ENCODE measurements around the gene ACYP1. TPM values are rescaled to one million over a fixed set of nuclear protein-coding genes. Genes with fewer than 3 reads are reported as not detected.
A peak's percentile ranks its signal among the peaks of the same experiment; 100 is the strongest.

Gene ACYP1
- total RNA-seq, 2 donors from 2014 or later, result 13.4 to 28.5 TPM

DNA sequence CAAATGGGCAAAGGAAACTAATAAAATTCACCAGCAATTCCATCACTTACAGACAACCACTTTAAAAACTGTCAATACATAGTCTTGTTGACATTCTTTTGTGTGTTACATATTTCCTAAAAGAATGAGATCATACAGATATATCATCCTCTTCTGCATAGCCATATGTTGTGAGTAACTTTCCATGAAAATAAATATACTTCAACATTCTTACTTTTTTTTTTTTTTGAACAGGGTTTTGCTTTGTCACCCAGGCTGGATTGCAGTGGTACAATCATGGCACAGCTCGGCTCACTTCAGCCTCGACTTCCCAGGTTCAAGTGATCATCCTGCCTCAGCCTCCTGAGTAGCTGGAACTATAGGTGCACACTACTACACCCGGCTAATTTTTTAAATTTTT, 26.5 kb upstream of the ACYP1 start:
- no peak for DNase-seq
- Histone ChIP-seq H3K36me3 (peaks cover 20% of the 10 kb centered on the region), H3K27ac (no peak overlapping the region), H3K9ac (ENCODE audit: low read depth in 2 of 2, low read length in 2 of 2) (no peak overlapping the region), H3K9me3 (no peaks in the 10 kb centered on the region), H3K27me3 (no peaks in the 10 kb centered on the region), H3K4me1 (no peaks in the 10 kb centered on the region), H3K4me3 (no peak overlapping the region)
- intact Hi-C loops (cut with DNase I), result no loop called here
- TF ChIP-seq, protein P1, sequence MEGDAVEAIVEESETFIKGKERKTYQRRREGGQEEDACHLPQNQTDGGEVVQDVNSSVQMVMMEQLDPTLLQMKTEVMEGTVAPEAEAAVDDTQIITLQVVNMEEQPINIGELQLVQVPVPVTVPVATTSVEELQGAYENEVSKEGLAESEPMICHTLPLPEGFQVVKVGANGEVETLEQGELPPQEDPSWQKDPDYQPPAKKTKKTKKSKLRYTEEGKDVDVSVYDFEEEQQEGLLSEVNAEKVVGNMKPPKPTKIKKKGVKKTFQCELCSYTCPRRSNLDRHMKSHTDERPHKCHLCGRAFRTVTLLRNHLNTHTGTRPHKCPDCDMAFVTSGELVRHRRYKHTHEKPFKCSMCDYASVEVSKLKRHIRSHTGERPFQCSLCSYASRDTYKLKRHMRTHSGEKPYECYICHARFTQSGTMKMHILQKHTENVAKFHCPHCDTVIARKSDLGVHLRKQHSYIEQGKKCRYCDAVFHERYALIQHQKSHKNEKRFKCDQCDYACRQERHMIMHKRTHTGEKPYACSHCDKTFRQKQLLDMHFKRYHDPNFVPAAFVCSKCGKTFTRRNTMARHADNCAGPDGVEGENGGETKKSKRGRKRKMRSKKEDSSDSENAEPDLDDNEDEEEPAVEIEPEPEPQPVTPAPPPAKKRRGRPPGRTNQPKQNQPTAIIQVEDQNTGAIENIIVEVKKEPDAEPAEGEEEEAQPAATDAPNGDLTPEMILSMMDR (IDR thresholded peaks at IDR 0.05), result no peak

DNA sequence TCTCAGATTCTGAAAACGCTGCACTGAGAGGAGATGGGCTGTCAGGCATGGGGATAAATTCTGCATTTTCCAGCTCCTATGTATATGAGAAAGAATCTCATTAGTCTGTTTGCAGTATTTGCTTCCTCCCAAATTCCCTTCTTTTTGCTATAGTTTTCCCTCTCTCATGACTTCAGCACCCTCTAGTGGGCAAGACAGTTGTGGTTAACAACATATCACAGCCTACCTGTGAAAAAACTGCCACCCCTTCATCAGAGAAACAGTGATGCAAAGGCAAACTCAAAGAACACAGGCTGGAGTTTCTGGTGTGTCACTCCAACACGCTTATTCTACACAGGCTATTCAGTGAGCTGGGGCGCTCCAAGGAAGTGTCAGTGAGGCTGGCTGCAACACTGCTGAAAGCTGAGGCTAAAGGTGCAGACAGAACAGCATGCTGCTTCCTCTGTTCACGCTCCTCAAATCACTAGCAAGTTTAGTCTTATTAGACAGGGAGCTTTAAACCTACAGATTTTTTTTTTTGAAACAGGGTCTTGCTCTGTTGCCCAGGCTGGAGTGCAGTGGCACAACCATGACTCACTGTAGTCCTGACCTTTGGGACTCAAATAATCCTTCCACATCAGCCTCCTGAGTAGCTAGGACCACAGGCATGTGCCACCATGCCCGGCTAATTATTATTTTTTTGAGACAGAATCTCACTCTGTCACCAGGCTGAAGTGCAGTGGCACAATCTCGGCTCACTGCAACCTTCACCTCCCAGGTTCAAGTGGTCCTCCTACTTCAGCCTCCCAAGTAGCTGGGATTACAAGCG, 24.9 kb upstream of the ACYP1 start:
- Histone ChIP-seq H3K9me3 (no peaks in the 10 kb centered on the region), H3K4me1 (no peaks in the 10 kb centered on the region), H3K9ac (ENCODE audit: low read depth in 2 of 2, low read length in 2 of 2) (no peak overlapping the region), H3K27ac (no peak overlapping the region), H3K4me3 (no peak overlapping the region), H3K27me3 (no peaks in the 10 kb centered on the region), H3K36me3 (peaks cover 25% of the 10 kb centered on the region)
- TF ChIP-seq, protein P1 (IDR thresholded peaks at IDR 0.05), result peak; percentile 61
- DNase-seq, result peak; percentile 72
- intact Hi-C loops (cut with DNase I), result loop anchor here (2.0 to 5.0 kb wide), 2 partner anchors 142 to 226 kb away; no protein-coding TSS in a partner anchor

DNA sequence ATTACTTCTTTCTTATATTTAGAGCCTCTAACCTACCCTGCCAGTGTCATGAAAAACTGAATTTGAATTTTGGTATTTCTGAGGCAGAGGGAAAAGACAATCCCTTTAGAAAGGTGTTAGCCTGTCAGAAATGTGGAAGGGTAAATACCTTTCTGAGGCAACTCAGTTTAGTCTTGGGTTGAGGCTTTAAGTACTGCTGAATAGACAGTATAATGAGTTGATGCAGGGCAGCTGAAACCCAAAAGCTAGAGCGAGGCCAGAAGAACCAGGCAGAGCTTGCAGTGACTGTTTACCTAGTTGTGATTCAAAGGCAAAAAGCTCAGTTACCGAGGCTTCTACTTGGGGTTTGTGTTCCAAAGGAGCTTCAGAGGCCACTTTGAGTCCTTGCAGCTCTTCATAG, 24.3 kb upstream of the ACYP1 start:
- Histone ChIP-seq H3K36me3 (peaks cover 19% of the 10 kb centered on the region), H3K27me3 (no peaks in the 10 kb centered on the region), H3K4me1 (no peaks in the 10 kb centered on the region), H3K27ac (no peak overlapping the region), H3K9me3 (no peaks in the 10 kb centered on the region), H3K4me3 (no peak overlapping the region), H3K9ac (ENCODE audit: low read depth in 2 of 2, low read length in 2 of 2) (no peak overlapping the region)
- no peak for DNase-seq
- TF ChIP-seq, protein P1 (IDR thresholded peaks at IDR 0.05), result no peak
- intact Hi-C loops (cut with DNase I), result loop anchor here (2.0 to 5.0 kb wide), 2 partner anchors 141 to 226 kb away; no protein-coding TSS in a partner anchor

DNA sequence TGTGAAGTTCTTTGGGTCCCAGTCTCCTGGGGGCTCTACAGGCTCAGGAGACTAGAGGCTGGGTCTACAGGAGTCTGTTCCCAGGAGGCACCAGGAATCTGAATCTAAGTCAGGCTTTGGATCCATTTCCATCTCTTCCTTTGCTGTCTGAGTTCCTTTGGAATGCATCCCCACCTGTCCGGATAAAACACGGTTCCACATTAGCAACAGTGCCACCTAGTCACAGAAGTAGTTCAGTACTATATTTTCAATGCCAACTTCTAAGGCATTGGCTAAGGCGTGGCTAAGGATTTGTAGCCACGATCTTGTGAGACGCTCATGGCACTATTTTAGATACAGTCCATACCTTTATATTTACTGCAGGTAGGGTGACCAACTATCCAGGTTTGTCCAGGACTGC, 20.7 kb upstream of the ACYP1 start:
- Histone ChIP-seq H3K36me3 (peaks cover 16% of the 10 kb centered on the region), H3K4me1 (no peaks in the 10 kb centered on the region), H3K27ac (no peak overlapping the region), H3K9me3 (no peaks in the 10 kb centered on the region), H3K9ac (ENCODE audit: low read depth in 2 of 2, low read length in 2 of 2) (no peak overlapping the region), H3K27me3 (no peaks in the 10 kb centered on the region), H3K4me3 (no peak overlapping the region)
- TF ChIP-seq, protein P1 (IDR thresholded peaks at IDR 0.05), result peak; percentile 13
- intact Hi-C loops (cut with DNase I), result no loop called here
- peak; percentile 23 for DNase-seq

DNA sequence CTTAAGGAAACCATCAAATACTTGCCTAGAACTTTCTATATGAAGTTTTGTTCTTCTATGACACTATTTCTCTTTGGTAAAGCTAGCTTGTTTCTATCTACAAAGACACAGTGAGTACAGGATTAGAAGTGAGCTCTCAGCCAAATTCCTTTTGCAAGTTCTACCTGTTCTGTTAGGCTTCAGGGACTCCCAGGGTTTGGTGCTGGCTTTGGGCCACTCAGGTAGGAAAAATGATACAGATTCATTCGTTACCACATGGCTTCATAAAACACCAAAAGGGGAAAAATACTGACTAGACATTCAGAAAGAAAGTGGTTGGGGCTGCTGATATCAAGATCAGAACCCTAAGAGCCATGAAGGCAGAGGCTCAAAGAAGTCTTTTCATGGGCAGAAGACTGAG, 19.4 kb upstream of the ACYP1 start:
- H3K36me3 ChIP-seq, result peaks cover 16% of the 10 kb centered on the region
- no peaks in the 10 kb centered on the region for H3K4me1 ChIP-seq
- no peak overlapping the region for H3K27ac ChIP-seq
- no peak overlapping the region for H3K9ac ChIP-seq (ENCODE audit: low read depth in 2 of 2, low read length in 2 of 2)
- TF ChIP-seq, protein P1 (IDR thresholded peaks at IDR 0.05), result no peak
- DNase-seq, result no peak
- intact Hi-C loops (cut with DNase I), result no loop called here
- H3K4me3 ChIP-seq, result no peak overlapping the region
- no peaks in the 10 kb centered on the region for H3K27me3 ChIP-seq
- no peaks in the 10 kb centered on the region for H3K9me3 ChIP-seq
